ENCODE data around the gene LPCAT1.
A peak's percentile ranks its signal among the peaks of the same experiment; 100 is the strongest.

Gene LPCAT1

GRCh38 chr5:1554410-1554967 lies 30.7 kb upstream of the LPCAT1 start:
- no peak for DNase-seq

GRCh38 chr5:1553539-1554409 lies 30.0 kb upstream of the LPCAT1 start:
- no peak for DNase-seq

GRCh38 chr5:1552521-1553255 lies 28.9 kb upstream of the LPCAT1 start:
- peak; percentile 70 for DNase-seq

GRCh38 chr5:1551426-1552301 lies 27.9 kb upstream of the LPCAT1 start:
- DNase-seq = peak; percentile 11

GRCh38 chr5:1550287-1551076 lies 26.7 kb upstream of the LPCAT1 start:
- no peak for DNase-seq

GRCh38 chr5:1549475-1550030 lies 25.8 kb upstream of the LPCAT1 start:
- no peak for DNase-seq

GRCh38 chr5:1548702-1549474 lies 25.1 kb upstream of the LPCAT1 start:
- DNase-seq = no peak

- DNase-seq = no peak
Measured at GRCh38 chr5:1547655-1548054, 23.9 kb upstream of the LPCAT1 start.

- no peak for DNase-seq
Measured at GRCh38 chr5:1547236-1547635, 23.5 kb upstream of the LPCAT1 start.

- no peak for DNase-seq
Measured at GRCh38 chr5:1546556-1546955, 22.8 kb upstream of the LPCAT1 start.

- peak; percentile 74 for DNase-seq
Measured at GRCh38 chr5:1545805-1546355, 22.1 kb upstream of the LPCAT1 start.

- DNase-seq = no peak
Measured at GRCh38 chr5:1545126-1545804, 21.5 kb upstream of the LPCAT1 start.

- no peak for DNase-seq
Measured at GRCh38 chr5:1544294-1544961, 20.7 kb upstream of the LPCAT1 start.

GRCh38 chr5:1543398-1544293 lies 19.9 kb upstream of the LPCAT1 start:
- no peak for DNase-seq

- no peak for DNase-seq
Measured at GRCh38 chr5:1542781-1543180, 19.0 kb upstream of the LPCAT1 start.

GRCh38 chr5:1541702-1542400 lies 18.1 kb upstream of the LPCAT1 start:
- DNase-seq = no peak

Measured in NCI-H1105 (cell line).